GOT3 (cell line): ENCODE results near the gene ZNF385B.
"Not testable (repeated sequence)": the region's sequence is repeated elsewhere in the genome, so short reads cannot be mapped to it uniquely, and the experiment has no call there.

ENCODE experiments used
- DNase-seq: peaks from one replicate; lab custom pipeline; 2025; ENCODE audit warnings: mixed read lengths; lab: John Stamatoyannopoulos, UW

Gene ZNF385B

GRCh38 chr2:179861416-179862067 lies at the start of gene ZNF385B:
Gene ZNF385B, minus strand, starts transcription at chr2:179861612.
- no peak for DNase-seq

- DNase-seq = no peak
Observed at GRCh38 chr2:179910735-179911113, 49.3 kb upstream of the ZNF385B start.

GRCh38 chr2:179909845-179910734 lies 48.7 kb upstream of the ZNF385B start:
- DNase-seq = no peak

GRCh38 chr2:179900655-179901054 lies 39.2 kb upstream of the ZNF385B start:
- DNase-seq = no peak

- no peak for DNase-seq
Observed at GRCh38 chr2:179899666-179900065, 38.3 kb upstream of the ZNF385B start.

GRCh38 chr2:179898873-179899272 lies 37.5 kb upstream of the ZNF385B start:
- DNase-seq = no peak

GRCh38 chr2:179893616-179894015 lies 32.2 kb upstream of the ZNF385B start:
- no peak for DNase-seq

- DNase-seq = no peak
Observed at GRCh38 chr2:179891237-179891636, 29.8 kb upstream of the ZNF385B start.

GRCh38 chr2:179890666-179891065 lies 29.3 kb upstream of the ZNF385B start:
- DNase-seq = no peak

GRCh38 chr2:179888642-179889041 lies 27.2 kb upstream of the ZNF385B start:
- DNase-seq = not testable (repeated sequence)

GRCh38 chr2:179884193-179884592 lies 22.8 kb upstream of the ZNF385B start:
- no peak for DNase-seq

GRCh38 chr2:179882851-179883806 lies 21.7 kb upstream of the ZNF385B start:
- DNase-seq = no peak

GRCh38 chr2:179877601-179878364 lies 16.4 kb upstream of the ZNF385B start:
- DNase-seq = no peak

- no peak for DNase-seq
Observed at GRCh38 chr2:179876266-179876665, 14.9 kb upstream of the ZNF385B start.

- DNase-seq = no peak
Observed at GRCh38 chr2:179875864-179876263, 14.5 kb upstream of the ZNF385B start.

- no peak for DNase-seq
Observed at GRCh38 chr2:179862898-179863458, 1.6 kb upstream of the ZNF385B start.

GRCh38 chr2:179861027-179861415 lies 391 bp downstream of the ZNF385B start:
- DNase-seq = peak; percentile 4

- no peak for DNase-seq
Observed at GRCh38 chr2:179860255-179861026, 971 bp downstream of the ZNF385B start.

GRCh38 chr2:179859523-179859922 lies 1.9 kb downstream of the ZNF385B start:
- DNase-seq = no peak

GRCh38 chr2:179857236-179857635 lies 4.2 kb downstream of the ZNF385B start:
- DNase-seq = no peak
